Calu3 (cell line): ENCODE measurements around the gene CACNG7. TPM values are rescaled to one million over a fixed set of nuclear protein-coding genes. Genes with fewer than 3 reads are reported as not detected.

ENCODE experiments used
- BruUV-seq: library from RNA; stranded (reverse); fragments of 400-500 nt; replicated peaks from 2 replicates; lab custom pipeline; 2021; lab: Mats Ljungman, UMichigan
- CTCF ChIA-PET: fragments of 300-600 bp; sonication (Branson Sonifier 250); formaldehyde crosslinking; loops from one replicate; lab custom pipeline; 2022; ENCODE audit warnings: antibody characterized with exemption; lab: Charles Lee
- DNase-seq: peaks from one replicate; pipeline ENCODE4 v3.0.0; 2022
- H3K27ac Mint-ChIP-seq: one replicate; pipeline ENCODE4 v1.8.0; 2022; ENCODE audit warnings: mixed read lengths; ENCODE audit not compliant: unreplicated experiment
- H3K27me3 Mint-ChIP-seq: one replicate; pipeline ENCODE4 v1.8.0; 2022; ENCODE audit warnings: mixed read lengths; ENCODE audit not compliant: unreplicated experiment
- H3K36me3 Mint-ChIP-seq: one replicate; pipeline ENCODE4 v1.8.0; 2022; ENCODE audit warnings: mild to moderate bottlenecking, moderate library complexity, mixed read lengths; ENCODE audit not compliant: insufficient read depth, unreplicated experiment
- H3K4me1 Mint-ChIP-seq: one replicate; pipeline ENCODE4 v1.8.0; 2022; ENCODE audit warnings: mild to moderate bottlenecking, low read depth, mixed read lengths; ENCODE audit not compliant: unreplicated experiment
- H3K4me3 Mint-ChIP-seq: one replicate; pipeline ENCODE4 v1.8.0; 2022; ENCODE audit warnings: mild to moderate bottlenecking, low read depth, moderate library complexity, mixed read lengths; ENCODE audit not compliant: unreplicated experiment
- H3K9me3 Mint-ChIP-seq: one replicate; pipeline ENCODE4 v1.8.0; 2022; ENCODE audit warnings: low read depth, mixed read lengths; ENCODE audit not compliant: unreplicated experiment
- intact Hi-C: fragments of 100-400 bp; cut with micrococcal nuclease; formaldehyde crosslinking; loops from one replicate; pipeline ENCODE4 v1.10.0; 2022; ENCODE audit not compliant: unreplicated experiment
- total RNA-seq: library from RNA; stranded (reverse); gene quantifications from 2 replicates; pipeline ENCODE4 v1.2.3, GENCODE V29; 2022
- TF ChIP-seq, protein P1 (sequence below): fragments of 200-600 bp; IDR thresholded peaks from one replicate; pipeline ENCODE4 v1.8.0; 2022; ENCODE audit warnings: antibody characterized with exemption; ENCODE audit not compliant: unreplicated experiment

Gene CACNG7
- total RNA-seq, 1 experiment from 2014 or later: not detected

DNA sequence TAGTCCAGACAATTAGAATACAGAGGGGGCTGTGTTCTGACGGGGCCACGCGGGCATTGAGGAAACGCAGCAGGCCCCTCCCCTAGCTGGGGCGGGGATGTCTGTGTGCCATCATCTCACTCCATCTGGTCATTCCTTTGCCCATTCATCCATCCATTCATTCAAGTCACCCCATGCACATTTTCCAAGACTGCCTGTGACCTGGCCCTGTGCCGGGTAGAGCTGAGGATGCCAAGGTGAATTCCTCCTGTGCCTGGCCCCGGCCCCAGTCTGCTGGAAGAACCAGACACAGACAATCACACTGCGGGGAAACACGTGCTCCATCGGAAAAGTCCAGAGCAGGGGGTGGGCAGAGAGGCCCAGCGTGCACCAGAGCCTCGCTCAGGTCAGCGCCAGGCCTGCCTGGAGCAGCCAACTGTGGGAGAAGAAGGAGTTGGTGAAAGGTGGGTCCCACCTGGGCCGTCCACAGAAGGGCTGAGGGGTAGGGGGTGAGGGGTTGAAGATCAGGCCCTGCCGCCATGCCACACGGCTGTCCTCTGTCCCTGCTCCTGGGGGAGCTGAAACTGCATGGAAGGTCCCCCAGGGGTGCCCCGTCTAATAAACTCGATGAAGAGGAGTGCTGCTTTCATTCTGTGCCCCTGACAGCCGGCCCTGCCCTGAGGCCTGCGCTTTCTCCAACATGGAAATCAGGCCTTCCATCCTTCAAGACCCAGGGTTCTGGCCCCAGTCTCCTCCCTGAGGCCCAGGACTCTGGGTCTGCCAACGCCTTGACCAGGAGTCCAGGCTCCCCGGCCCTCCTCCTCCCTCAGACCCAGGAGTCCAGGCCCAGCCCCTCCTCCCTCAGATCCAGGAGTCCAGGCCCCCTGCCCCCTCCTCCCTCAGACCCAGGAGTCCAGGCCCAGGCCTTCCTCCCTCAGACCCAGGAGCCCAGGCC lies 80.8 kb downstream of the CACNG7 start:
- peak; percentile 88 for DNase-seq
- no TSS peak for BruUV-seq
- H3K9me3 Mint-ChIP-seq: no peaks in the 10 kb centered on the region
- intact Hi-C loops: loop anchor here (2.0 to 10.0 kb wide), 3 partner anchors 33 to 147 kb away; partner anchors contain the start of genes PRPF31 and TFPT
- no peak overlapping the region for H3K27ac Mint-ChIP-seq
- CTCF ChIA-PET: interaction anchor here (0.8 to 1.3 kb wide), 4 partner anchors 9 to 40 kb away, joined by 3 to 5 read pairs (median 4); no protein-coding TSS in a partner anchor
- H3K27me3 Mint-ChIP-seq: no peaks in the 10 kb centered on the region
- H3K4me1 Mint-ChIP-seq: peaks cover 25% of the 10 kb centered on the region
- TF ChIP-seq, protein P1, sequence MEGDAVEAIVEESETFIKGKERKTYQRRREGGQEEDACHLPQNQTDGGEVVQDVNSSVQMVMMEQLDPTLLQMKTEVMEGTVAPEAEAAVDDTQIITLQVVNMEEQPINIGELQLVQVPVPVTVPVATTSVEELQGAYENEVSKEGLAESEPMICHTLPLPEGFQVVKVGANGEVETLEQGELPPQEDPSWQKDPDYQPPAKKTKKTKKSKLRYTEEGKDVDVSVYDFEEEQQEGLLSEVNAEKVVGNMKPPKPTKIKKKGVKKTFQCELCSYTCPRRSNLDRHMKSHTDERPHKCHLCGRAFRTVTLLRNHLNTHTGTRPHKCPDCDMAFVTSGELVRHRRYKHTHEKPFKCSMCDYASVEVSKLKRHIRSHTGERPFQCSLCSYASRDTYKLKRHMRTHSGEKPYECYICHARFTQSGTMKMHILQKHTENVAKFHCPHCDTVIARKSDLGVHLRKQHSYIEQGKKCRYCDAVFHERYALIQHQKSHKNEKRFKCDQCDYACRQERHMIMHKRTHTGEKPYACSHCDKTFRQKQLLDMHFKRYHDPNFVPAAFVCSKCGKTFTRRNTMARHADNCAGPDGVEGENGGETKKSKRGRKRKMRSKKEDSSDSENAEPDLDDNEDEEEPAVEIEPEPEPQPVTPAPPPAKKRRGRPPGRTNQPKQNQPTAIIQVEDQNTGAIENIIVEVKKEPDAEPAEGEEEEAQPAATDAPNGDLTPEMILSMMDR: no peak
- peak overlapping the region; percentile 51 for H3K4me3 Mint-ChIP-seq
- H3K36me3 Mint-ChIP-seq: peaks cover 41% of the 10 kb centered on the region

DNA sequence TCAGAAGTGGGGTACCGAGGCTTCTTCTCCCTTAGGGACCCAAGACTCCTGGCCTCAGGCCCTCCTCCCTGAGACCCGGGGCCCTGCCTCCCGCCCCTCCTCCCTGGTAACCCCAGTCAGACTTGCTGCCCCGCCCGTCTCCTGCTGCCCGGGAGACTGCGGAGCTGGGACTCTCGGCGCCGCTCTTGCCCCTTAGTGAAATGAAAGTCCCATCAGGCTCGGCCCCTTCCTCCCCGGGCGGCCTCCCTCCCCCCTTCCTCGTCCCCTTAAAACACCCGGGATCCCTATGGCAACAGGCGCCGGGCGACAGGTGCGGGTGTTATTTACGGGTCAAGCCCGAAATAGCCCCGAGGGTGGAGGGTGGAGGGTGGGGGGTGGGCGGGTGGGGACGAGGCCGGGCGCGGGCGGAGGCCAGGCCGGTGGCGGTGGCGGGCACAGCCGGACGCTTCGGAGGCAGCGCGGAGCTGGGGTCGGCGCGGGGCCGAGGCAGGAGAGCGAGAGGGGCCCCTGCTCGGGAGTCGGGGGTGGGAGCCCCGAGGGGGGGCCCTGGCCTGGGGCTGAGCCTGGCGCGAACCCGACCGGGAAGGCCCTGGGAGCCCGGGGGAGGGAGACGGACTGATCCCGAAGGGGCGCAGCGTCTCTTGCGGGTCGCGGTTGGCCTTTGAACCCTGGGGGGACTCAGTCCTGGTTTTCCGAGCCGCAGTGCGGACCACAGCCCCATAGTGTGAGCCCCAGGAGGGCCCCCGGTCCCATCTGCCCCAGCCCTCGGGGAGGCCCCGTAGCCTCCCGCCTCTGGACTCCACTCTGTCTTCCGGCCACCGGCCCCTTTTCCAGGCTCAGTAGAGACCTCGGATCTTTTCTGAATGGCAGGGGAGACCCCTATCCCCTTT lies 82.4 kb downstream of the CACNG7 start, which contains the start of gene CACNG6:
Gene CACNG6 (plus strand): TSS at position 414 of the 890 bp plus-strand sequence. CDS start 1,241 bp downstream, outside the sequence.
- Mint-ChIP-seq H3K36me3 (peaks cover 57% of the 10 kb centered on the region), H3K4me1 (peaks cover 41% of the 10 kb centered on the region), H3K9me3 (peaks cover 2% of the 10 kb centered on the region), H3K4me3 (peak within 1 kb of the TSS; percentile 76), H3K27me3 (no peaks in the 10 kb centered on the region), H3K27ac (peak within 1 kb of the TSS; percentile 99)
- intact Hi-C loops: loop anchor here (2.0 kb wide), 1 partner anchor 31 kb away; no protein-coding TSS in a partner anchor
- BruUV-seq: no TSS peak
- peak; percentile 94 for DNase-seq
- TF ChIP-seq, protein P1: no peak
- CTCF ChIA-PET: interaction anchor here (0.5 to 1.3 kb wide), 8 partner anchors 11 to 76 kb away, joined by 3 to 10 read pairs (median 5); no protein-coding TSS in a partner anchor

DNA sequence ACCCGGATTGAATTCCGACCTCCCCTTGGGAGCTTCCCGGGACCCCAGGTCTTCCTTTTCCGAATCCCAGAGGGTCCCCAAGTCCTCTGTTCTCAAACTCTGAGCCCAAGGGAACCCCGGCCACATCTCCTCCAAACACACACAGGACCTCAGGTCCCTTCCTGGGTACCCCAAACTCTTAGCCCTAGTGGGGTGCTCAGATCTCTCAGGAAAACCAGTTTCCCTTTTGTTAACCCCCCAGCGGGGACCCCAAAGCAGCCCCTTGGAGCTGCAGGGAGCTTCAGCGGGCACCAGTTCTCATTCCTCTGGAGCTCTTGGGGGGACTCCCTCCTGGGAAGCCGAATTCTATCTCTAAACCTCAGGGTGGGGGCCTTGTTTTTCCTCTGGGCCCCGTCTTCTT lies 83.1 kb downstream of the CACNG7 start:
- CTCF ChIA-PET: interaction anchor here (0.9 kb wide), 1 partner anchor 31 kb away, joined by 3 read pairs; no protein-coding TSS in a partner anchor
- intact Hi-C loops: no loop called here
- TF ChIP-seq, protein P1: no peak
- Mint-ChIP-seq H3K36me3 (peaks cover 62% of the 10 kb centered on the region), H3K9me3 (peaks cover 2% of the 10 kb centered on the region), H3K27me3 (no peaks in the 10 kb centered on the region), H3K4me1 (peaks cover 44% of the 10 kb centered on the region), H3K27ac (peak overlapping the region; percentile 99), H3K4me3 (peak overlapping the region; percentile 76)
- DNase-seq: no peak
- BruUV-seq: TSS peak; percentile 46

DNA sequence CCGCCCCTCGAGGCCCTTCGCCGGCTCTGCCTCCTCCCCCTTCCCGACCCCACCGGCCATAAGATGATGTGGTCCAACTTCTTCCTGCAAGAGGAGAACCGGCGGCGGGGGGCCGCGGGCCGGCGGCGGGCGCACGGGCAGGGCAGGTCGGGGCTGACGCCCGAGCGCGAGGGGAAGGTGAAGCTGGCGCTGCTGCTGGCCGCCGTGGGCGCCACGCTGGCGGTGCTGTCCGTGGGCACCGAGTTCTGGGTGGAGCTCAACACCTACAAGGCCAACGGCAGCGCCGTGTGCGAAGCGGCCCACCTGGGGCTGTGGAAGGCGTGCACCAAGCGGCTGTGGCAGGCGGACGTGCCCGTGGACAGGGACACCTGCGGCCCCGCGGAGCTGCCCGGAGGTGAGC lies 83.7 kb downstream of the CACNG7 start:
- Mint-ChIP-seq H3K27ac (peak overlapping the region; percentile 99), H3K36me3 (peaks cover 67% of the 10 kb centered on the region), H3K4me1 (peaks cover 50% of the 10 kb centered on the region), H3K9me3 (peaks cover 2% of the 10 kb centered on the region), H3K27me3 (no peaks in the 10 kb centered on the region), H3K4me3 (peak overlapping the region; percentile 76)
- CTCF ChIA-PET: interaction anchor here (0.9 kb wide), 1 partner anchor 30 kb away, joined by 3 read pairs; no protein-coding TSS in a partner anchor
- TF ChIP-seq, protein P1: no peak
- no peak for DNase-seq
- intact Hi-C loops: no loop called here
- no TSS peak for BruUV-seq
